Activated CD8-positive, alpha-beta memory T cell treated with anti-CD3 and anti-CD28 coated beads for 36 hours (primary cell): ENCODE data around the gene DDR1. TPM values are rescaled to one million over a fixed set of nuclear protein-coding genes. Genes with fewer than 3 reads are reported as not detected.

Experiments
- CTCF ChIA-PET: fragments of 350-600 bp; sonication (Branson Sonifier 250); formaldehyde crosslinking; loops from one replicate; lab custom pipeline; 2021; ENCODE audit warnings: antibody characterized with exemption; lab: Charles Lee
- POLR2A ChIA-PET: fragments of 350-600 bp; sonication (Branson Sonifier 250); formaldehyde crosslinking; loops from one replicate; lab custom pipeline; 2021; ENCODE audit warnings: antibody characterized with exemption; lab: Charles Lee
- total RNA-seq, 2 experiments: library from RNA; stranded (reverse); gene quantifications; one replicate each; pipeline ENCODE4 v1.2.3, GENCODE V29; 2021

The DDR1 gene
- total RNA-seq, result 1 to 10 TPM; 8.6 to 8.7 TPM

GRCh38 chr6:30883685-30884520, at the start of gene DDR1:
TSS of gene DDR1 (plus strand) at chr6:30884519. CDS start at chr6:30888730, 4,211 bp downstream.
- ChIA-PET POLR2A (interaction anchor here (0.5 to 1.6 kb wide), 2 partner anchors 20 to 55 kb away, joined by 5 to 9 read pairs; no protein-coding TSS in a partner anchor), CTCF (interaction anchor here (0.8 to 1.5 kb wide), 4 partner anchors 31 to 211 kb away, joined by 3 to 6 read pairs (median 4); partner anchors contain the start of gene DHX16)

DNA sequence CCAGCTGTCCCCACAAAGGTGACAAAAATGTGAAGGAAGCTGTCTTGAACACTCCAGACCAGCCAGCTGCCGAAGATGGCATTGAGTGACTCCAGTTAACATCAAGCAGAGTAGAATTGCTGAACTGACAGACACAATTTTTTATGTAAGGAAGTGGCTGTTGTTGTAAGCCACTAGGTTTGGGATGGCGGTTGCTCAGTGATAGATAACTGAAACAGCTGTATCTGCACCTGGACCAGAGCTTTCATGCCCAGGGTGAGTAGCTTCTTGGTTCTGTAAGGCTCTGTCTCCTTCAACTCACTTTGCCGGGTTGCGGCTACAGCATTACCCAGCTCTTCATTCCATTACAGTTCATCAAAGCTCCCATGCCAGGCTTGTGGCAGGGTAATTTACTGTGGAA, 49.7 kb upstream of the DDR1 start:
- CTCF ChIA-PET, result interaction anchor here (0.5 to 1.2 kb wide), 2 partner anchors 62 to 101 kb away, joined by 3 to 5 read pairs; no protein-coding TSS in a partner anchor
- POLR2A ChIA-PET, result no interaction called here

- POLR2A ChIA-PET, result no interaction called here
- CTCF ChIA-PET, result interaction anchor here (1.2 kb wide), 1 partner anchor 61 kb away, joined by 3 read pairs; no protein-coding TSS in a partner anchor
Observed at GRCh38 chr6:30835576-30835975, 48.7 kb upstream of the DDR1 start.

GRCh38 chr6:30836431-30836866, 47.9 kb upstream of the DDR1 start:
- ChIA-PET POLR2A (no interaction called here), CTCF (interaction anchor here (2.5 kb wide), 1 partner anchor 8 kb away, joined by 13 read pairs; no protein-coding TSS in a partner anchor)

- POLR2A ChIA-PET, result no interaction called here
Observed at GRCh38 chr6:30836957-30837356, 47.4 kb upstream of the DDR1 start.

DNA sequence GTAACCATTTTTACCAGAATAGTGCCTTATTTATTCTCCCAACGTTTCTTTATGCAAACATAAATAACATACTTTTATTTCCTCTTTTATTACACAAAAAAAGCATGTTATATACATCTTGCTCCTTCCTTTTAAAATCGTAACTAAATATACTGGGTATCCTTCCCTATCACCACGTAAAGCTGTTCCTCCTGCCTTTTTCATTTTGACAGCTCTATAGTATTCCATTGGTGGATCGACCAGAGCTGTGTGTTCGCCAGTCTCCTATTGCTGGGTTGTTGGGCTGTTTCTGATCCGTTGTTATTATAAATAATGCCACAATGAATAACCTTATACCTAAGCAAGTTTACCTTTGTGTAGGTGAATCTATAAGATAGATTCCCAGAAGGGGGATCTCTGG, 46.9 kb upstream of the DDR1 start:
- ChIA-PET CTCF (interaction anchor here (2.5 kb wide), 1 partner anchor 9 kb away, joined by 13 read pairs; no protein-coding TSS in a partner anchor), POLR2A (no interaction called here)

More at GRCh38 chr6:30836957-30837356, 47.4 kb upstream of the DDR1 start:
- CTCF ChIA-PET, result interaction anchor here (2.5 kb wide), 1 partner anchor 9 kb away, joined by 13 read pairs; no protein-coding TSS in a partner anchor

GRCh38 chr6:30837870-30838269, 46.4 kb upstream of the DDR1 start:
- CTCF ChIA-PET, result interaction anchor here (2.5 kb wide), 1 partner anchor 10 kb away, joined by 13 read pairs; no protein-coding TSS in a partner anchor
- POLR2A ChIA-PET, result no interaction called here

DNA sequence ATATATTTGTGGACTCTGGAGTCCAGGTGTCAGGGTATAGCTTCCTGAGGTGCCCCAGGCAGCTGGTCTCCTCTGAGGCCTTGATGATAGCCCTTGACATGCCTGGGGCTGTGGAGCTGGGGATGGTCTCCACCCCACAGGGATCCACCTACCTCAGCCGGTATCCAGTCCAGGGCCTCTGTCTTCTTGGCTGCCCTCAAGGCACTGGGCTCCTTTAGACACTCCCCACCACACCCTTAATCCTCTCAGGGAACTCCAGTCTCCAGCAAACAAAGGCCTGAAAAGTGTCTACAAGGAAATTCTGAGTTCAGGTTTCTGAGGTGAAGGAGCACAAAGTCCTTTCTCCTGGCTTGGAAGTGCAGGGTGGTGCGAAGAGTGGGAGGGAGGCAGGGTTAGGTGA, 44.6 kb upstream of the DDR1 start:
- CTCF ChIA-PET, result interaction anchor here (0.6 kb wide), 2 partner anchors 108 to 211 kb away, joined by 3 to 4 read pairs; no protein-coding TSS in a partner anchor
- POLR2A ChIA-PET, result no interaction called here

DNA sequence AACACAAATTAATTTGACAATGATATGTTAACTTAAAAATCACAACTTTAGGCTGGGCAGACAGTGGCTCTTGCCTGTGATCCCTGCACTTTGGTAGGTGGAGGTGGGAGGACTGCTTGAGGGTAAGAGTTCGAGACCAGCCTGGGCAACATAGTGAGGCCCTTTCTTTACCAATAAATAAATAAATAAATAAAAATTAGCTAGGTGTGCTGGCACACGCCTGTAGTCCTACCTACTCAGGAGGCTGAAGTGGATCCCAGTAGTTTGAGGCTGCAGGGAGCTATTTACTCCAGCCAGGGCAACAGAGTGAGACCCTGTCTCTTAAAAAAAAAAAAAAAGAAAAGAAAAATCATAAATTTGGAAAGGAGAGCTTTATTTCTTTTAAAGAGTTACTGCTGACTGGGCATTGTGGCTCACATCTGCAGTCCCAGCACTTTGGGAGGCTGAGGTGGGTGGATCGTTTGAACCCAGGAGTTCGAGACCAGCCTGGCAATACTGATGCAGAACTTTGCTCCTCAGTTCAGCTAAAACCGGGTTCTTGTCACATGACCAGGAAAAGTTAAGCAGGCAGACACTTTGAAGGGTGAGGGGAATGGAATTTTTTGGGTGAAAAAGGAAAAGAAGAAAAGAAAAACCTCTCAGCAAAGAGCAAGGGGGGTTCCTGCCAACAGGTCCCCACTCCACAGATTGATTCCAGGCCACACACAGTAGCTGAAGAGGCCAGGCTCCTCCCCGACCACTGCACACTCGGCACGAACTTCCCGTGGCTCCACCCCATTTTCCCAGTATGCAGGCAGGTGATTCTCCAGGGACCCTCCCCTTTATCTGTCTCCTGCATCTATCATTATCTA, 44.0 kb upstream of the DDR1 start:
- ChIA-PET CTCF (interaction anchor here (0.6 to 0.8 kb wide), 4 partner anchors 18 to 211 kb away, joined by 3 to 4 read pairs (median 4); no protein-coding TSS in a partner anchor), POLR2A (no interaction called here)

DNA sequence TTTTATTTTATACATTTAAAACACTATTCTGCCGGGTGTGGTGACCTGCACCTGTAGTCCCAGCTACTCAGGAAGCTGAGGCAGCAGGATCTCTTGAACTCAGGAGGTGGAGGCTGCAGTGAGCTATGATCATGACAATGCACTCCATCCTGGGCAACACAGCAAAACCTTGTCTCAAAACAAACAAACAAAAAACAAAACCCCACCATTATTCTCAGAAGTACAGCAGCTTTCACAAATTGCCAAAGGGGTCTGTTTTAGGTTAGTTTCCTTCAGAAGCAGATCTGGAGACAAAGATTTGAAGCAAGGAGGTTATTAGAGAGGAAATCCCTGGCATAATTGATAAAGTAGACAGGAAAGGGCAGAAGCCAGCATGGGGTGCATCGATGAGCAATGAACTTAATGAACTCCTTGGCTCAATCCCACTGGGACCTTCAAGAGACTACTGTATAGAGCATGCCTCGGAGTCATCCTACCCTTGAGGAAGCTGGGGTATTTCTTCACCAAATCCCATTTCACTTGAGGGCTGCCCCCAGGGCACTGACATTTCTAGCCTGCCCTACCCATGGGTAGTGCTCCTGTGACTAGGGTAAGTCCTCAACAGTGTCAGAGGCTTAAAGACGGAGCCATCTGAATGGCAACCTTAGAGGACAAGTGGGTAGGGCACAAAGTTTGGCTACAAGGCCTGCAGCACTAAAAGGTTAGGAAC, 43.2 kb upstream of the DDR1 start:
- ChIA-PET CTCF (interaction anchor here (0.6 to 0.8 kb wide), 2 partner anchors 17 to 96 kb away, joined by 3 to 4 read pairs; no protein-coding TSS in a partner anchor), POLR2A (no interaction called here)

- POLR2A ChIA-PET, result no interaction called here
- CTCF ChIA-PET, result no interaction called here
Observed at GRCh38 chr6:30841644-30842504, 42.4 kb upstream of the DDR1 start.

- CTCF ChIA-PET, result interaction anchor here (0.9 to 1.7 kb wide), 4 partner anchors 9 to 241 kb away, joined by 3 to 5 read pairs (median 3); no protein-coding TSS in a partner anchor
- POLR2A ChIA-PET, result no interaction called here
Observed at GRCh38 chr6:30842754-30843610, 41.3 kb upstream of the DDR1 start.

DNA sequence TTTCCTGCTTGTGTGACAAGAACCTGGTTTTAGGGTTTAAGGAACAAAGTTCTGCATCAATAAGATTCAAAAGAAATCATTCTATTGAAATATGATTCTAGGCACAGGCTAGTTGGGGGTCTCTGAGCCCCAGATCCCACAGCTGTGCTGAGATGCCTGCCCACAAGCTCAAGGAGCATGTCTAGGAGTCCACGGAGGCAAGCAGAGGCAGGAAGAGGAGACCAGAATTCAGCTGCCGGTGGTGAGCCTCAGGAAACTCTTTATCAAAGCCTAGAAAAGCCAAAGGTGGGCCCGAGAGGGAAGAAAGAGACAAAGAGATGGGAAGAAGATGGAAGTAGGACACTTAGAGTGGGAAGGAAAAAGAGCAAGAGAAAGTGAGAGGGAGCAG, 40.7 kb upstream of the DDR1 start:
- ChIA-PET POLR2A (no interaction called here), CTCF (interaction anchor here (0.9 to 1.7 kb wide), 4 partner anchors 10 to 240 kb away, joined by 3 to 5 read pairs (median 3); no protein-coding TSS in a partner anchor)

DNA sequence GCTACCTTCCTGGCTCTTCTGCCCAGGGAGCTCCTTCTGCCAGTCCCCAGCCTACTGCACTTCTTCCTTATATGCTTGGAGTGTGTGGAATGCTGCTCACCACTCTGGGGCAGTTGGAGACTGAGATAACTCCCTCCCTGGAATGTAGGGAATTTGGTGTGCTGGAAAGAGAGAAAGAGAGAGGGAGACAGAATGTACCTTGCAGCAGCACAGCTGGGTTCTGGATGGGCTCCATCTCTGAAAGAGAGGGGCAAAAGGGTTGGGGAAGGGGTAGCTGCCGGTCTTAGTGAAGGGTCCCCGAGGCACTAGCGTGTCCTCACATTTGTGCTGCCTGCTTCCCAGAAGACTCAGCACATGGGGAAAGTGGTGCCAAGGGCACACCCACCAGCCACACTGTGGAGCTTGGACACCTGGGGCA, 40.2 kb upstream of the DDR1 start:
- ChIA-PET POLR2A (no interaction called here), CTCF (interaction anchor here (0.9 to 1.7 kb wide), 5 partner anchors 11 to 240 kb away, joined by 3 to 5 read pairs (median 3); no protein-coding TSS in a partner anchor)

DNA sequence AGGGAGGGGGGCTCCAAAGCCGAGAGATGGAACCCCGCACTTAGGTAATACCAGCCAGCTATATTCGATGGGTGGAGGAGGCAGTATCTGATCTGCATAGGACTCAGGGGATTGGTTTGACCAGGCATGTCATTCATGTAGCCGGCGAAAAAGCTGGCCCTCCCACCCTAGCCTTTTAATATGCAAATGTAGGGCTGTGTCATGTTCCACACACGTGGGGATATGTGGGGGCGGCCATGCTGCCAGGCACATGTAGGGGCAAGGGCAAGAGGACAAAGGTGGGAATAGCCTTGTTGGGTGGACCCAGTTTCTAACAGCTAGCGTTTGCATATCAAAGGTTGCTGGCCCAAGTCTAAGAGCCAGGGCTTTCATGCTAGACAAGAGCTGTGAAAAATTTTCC, 39.1 kb upstream of the DDR1 start:
- CTCF ChIA-PET, result interaction anchor here (1.2 kb wide), 1 partner anchor 16 kb away, joined by 3 read pairs; no protein-coding TSS in a partner anchor
- POLR2A ChIA-PET, result no interaction called here

GRCh38 chr6:30847421-30847970, 36.8 kb upstream of the DDR1 start:
- ChIA-PET CTCF (interaction anchor here (1.0 kb wide), 1 partner anchor 233 kb away, joined by 4 read pairs; no protein-coding TSS in a partner anchor), POLR2A (no interaction called here)
